Mucosa of stomach (tissue), 1 donor: Measurements from ENCODE around the gene EIF2B1.

Source experiments
- H3K27me3 ChIP-seq: one replicate; pipeline ENCODE4 v1.7.0; 2013; ENCODE audit warnings: mild to moderate bottlenecking, low read length; ENCODE audit not compliant: control insufficient read depth, insufficient read depth
- H3K36me3 ChIP-seq: one replicate; pipeline ENCODE4 v1.7.0; 2013; ENCODE audit warnings: low read length; ENCODE audit not compliant: control insufficient read depth, insufficient read depth
- H3K4me1 ChIP-seq: one replicate; pipeline ENCODE4 v1.7.0; 2013; ENCODE audit warnings: mild to moderate bottlenecking, low read length; ENCODE audit not compliant: control insufficient read depth, insufficient read depth
- H3K4me3 ChIP-seq: one replicate; pipeline ENCODE4 v1.7.0; 2013; ENCODE audit warnings: low read length
- H3K9ac ChIP-seq: one replicate; pipeline ENCODE4 v1.7.0; 2013; ENCODE audit warnings: mild to moderate bottlenecking, low read length, moderate library complexity
- H3K9me3 ChIP-seq: one replicate; pipeline ENCODE4 v1.7.0; 2013; ENCODE audit warnings: mild to moderate bottlenecking, low read length, moderate library complexity; ENCODE audit not compliant: control insufficient read depth
- donor health status: Pancreatic carcinoma.

Gene EIF2B1

DNA sequence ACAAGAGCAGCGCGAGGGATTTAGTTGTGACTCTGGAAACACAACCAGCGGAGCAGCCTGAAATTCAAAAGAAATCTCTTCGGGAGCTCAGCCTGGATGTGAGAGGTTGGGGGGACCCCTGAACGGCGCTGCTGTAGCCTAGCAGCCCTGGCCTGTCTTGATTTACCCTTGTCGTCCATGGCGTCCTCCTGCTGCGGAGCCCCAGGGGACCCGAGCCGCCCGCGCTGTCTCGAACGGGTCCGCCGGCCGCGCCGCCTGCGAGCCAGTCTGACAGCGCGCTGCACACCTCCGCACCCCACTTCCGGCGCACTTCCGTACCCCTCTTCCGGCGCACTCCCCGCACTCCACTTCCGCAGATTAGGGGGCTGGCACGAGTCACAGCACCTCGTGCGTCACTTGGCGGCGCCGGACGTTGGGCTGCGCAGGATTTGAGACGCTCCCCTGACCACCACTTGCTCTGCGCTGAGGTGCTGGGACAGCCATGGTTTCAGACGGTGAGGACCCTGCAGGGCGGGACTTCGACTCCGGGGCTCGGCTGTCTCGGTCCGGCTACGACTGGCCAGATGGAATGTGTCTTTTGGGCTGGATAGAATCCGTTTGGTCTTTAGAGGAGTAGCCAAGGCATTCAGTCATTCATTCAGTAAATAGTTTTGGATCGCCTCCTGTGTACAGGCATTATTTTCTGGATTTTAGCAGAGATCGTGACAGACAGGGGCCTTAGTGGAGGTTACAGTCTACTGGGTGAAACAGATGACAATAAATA is at the start of gene EIF2B1, which contains the start of gene GTF2H3:
Gene EIF2B1, minus strand, starts transcription at position 308 of the 763 bp plus-strand sequence. Its CDS starts 129 bp downstream, at position 179.
Gene GTF2H3, plus strand, starts transcription at position 451 of the 763 bp plus-strand sequence. Its CDS starts 31 bp downstream, at position 482.
- Histone ChIP-seq H3K9ac (peak within 1 kb of the TSS; percentile 82), H3K4me1 (peaks cover 8% of the 10 kb centered on the region), H3K36me3 (no peaks in the 10 kb centered on the region), H3K27me3 (no peaks in the 10 kb centered on the region), H3K9me3 (no peaks in the 10 kb centered on the region), H3K4me3 (peak within 1 kb of the TSS; percentile 56)

DNA sequence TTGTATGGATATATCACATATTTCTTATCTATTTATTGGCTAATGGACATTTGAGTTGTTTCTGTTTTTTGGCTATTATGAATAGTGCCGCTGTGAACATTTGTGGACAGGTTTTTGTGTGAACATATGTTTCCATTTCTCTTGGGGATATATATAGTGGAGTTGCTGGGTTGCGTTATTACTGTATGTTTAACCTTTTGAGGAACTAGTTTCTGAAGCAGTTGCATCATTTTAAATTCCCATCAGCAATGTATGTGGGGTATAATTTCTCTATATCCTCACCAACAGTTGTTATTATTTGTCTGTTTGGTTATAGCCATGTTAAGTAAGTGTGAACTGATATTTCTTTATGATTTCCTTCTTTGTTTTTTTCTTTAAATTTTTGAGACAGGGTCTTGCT is 48.1 kb upstream of the EIF2B1 start:
- no peak overlapping the region for H3K9ac ChIP-seq
- no peaks in the 10 kb centered on the region for H3K9me3 ChIP-seq
- H3K4me1 ChIP-seq: no peaks in the 10 kb centered on the region
- H3K36me3 ChIP-seq: no peaks in the 10 kb centered on the region
- H3K4me3 ChIP-seq: no peak overlapping the region
- no peaks in the 10 kb centered on the region for H3K27me3 ChIP-seq

DNA sequence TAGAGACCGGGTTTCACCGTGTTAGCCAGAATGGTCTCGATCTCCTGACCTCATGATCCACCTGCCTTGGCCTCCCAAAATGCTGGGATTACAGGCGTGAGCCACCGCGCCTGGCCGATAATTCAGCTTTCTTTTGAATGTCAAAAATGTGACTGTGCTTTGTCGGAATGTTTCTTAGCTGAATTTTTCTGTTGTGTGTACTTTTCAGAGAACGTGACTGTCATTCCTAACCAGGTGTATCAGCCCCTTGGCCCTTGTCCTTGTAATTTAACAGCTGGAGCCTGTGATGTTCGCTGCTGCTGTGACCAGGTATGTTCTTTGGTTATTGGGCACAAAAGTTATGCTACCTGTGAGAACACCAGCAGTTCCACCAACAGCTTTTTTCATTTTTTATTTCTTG is 45.5 kb upstream of the EIF2B1 start:
- no peak overlapping the region for H3K4me3 ChIP-seq
- no peak overlapping the region for H3K9ac ChIP-seq
- no peaks in the 10 kb centered on the region for H3K27me3 ChIP-seq
- no peaks in the 10 kb centered on the region for H3K36me3 ChIP-seq
- no peaks in the 10 kb centered on the region for H3K9me3 ChIP-seq
- H3K4me1 ChIP-seq: no peaks in the 10 kb centered on the region

DNA sequence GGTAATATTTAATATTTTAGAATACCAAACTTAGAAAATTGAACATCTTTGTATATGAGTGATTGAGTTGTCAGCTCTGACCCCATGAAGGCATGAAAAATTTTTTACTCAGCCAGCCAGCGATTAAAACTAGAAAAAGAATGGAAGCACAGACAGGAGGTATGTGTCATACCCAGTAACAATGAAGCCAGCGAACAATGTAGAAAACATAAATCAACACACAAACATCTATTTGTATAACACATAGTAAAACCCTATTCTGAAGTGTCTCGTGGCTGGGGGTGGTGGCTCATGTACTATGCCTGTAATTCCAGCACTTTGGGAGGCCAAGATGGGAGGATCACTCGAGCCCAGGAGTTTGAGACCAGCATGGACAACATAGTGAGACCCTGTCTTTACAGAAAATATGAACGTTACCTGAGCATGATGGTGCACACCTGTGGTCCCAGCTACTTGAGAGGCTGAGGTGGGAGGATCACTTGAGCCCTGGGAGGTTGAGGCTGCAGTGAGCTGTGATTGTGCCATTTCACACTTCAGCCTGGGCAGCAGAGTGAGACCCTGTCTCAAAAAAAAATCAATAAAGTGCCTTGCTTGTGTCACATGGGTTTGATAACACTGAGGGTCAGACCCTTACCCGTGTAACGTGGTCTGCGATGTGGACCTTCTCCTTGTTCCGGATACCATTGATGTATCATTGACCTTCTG is 43.3 kb upstream of the EIF2B1 start:
- Histone ChIP-seq H3K27me3 (no peaks in the 10 kb centered on the region), H3K9me3 (no peaks in the 10 kb centered on the region), H3K9ac (no peak overlapping the region), H3K36me3 (no peaks in the 10 kb centered on the region), H3K4me1 (peaks cover 4% of the 10 kb centered on the region), H3K4me3 (no peak overlapping the region)

DNA sequence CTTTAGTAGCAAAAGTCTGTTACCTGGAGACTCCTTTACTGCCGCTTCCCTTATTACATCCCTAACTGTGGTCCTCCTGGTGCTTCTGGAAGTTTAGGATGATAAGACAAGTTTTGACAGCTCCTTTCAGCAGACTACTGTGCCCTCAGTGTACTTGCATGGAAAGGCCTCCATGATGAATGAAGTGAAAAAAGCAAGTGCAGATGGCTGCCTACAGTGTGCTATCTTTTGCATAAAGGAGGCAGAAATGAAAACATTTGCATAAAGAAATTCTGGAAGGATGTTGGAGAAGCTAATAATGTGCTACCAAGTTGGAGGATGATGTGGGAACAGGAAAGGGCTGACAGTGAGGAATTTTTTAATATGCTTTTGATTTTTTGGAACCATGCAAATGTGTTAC is 42.0 kb upstream of the EIF2B1 start:
- H3K36me3 ChIP-seq: no peaks in the 10 kb centered on the region
- no peak overlapping the region for H3K9ac ChIP-seq
- H3K27me3 ChIP-seq: no peaks in the 10 kb centered on the region
- H3K4me3 ChIP-seq: no peak overlapping the region
- H3K9me3 ChIP-seq: no peaks in the 10 kb centered on the region
- peaks cover 10% of the 10 kb centered on the region for H3K4me1 ChIP-seq

- peak overlapping the region; percentile 65 for H3K9ac ChIP-seq
- H3K27me3 ChIP-seq: no peaks in the 10 kb centered on the region
- H3K9me3 ChIP-seq: no peaks in the 10 kb centered on the region
- H3K4me3 ChIP-seq: peak overlapping the region; percentile 79
- H3K4me1 ChIP-seq: peaks cover 10% of the 10 kb centered on the region
- H3K36me3 ChIP-seq: no peaks in the 10 kb centered on the region
These were observed 38.4 kb upstream of the EIF2B1 start for GRCh38 chr12:123671876-123672275.

- peak within 1 kb of the TSS; percentile 79 for H3K4me3 ChIP-seq
- H3K27me3 ChIP-seq: no peaks in the 10 kb centered on the region
- no peaks in the 10 kb centered on the region for H3K36me3 ChIP-seq
- peaks cover 10% of the 10 kb centered on the region for H3K4me1 ChIP-seq
- no peaks in the 10 kb centered on the region for H3K9me3 ChIP-seq
- H3K9ac ChIP-seq: peak within 1 kb of the TSS; percentile 65
These were observed 37.6 kb upstream of the EIF2B1 start, which contains the start of gene TCTN2 for GRCh38 chr12:123670882-123671728. Gene TCTN2 (plus strand): TSS chr12:123671113. CDS start chr12:123671241, 128 bp downstream.

DNA sequence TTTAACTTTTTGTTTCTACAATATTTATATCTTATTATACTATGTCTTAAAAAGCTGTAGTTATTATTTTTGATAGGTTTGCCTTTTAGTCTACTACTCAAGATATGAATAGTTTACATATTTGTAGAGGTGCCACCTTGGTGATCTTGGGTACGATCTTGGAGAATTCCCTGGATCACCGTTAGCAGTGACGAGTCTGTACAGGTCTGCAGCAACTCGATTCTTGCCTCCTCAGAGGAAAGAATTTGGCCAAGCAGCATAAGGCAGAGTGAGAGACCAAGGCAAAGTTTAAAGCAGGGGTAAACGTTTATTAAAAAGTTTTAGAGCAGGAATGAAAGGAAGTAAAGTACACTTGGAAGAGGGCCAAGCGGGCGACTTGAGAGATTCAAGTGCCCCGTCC is 34.3 kb upstream of the EIF2B1 start:
- Histone ChIP-seq H3K4me1 (peaks cover 10% of the 10 kb centered on the region), H3K27me3 (no peaks in the 10 kb centered on the region), H3K9me3 (no peaks in the 10 kb centered on the region), H3K36me3 (no peaks in the 10 kb centered on the region), H3K4me3 (no peak overlapping the region), H3K9ac (no peak overlapping the region)

DNA sequence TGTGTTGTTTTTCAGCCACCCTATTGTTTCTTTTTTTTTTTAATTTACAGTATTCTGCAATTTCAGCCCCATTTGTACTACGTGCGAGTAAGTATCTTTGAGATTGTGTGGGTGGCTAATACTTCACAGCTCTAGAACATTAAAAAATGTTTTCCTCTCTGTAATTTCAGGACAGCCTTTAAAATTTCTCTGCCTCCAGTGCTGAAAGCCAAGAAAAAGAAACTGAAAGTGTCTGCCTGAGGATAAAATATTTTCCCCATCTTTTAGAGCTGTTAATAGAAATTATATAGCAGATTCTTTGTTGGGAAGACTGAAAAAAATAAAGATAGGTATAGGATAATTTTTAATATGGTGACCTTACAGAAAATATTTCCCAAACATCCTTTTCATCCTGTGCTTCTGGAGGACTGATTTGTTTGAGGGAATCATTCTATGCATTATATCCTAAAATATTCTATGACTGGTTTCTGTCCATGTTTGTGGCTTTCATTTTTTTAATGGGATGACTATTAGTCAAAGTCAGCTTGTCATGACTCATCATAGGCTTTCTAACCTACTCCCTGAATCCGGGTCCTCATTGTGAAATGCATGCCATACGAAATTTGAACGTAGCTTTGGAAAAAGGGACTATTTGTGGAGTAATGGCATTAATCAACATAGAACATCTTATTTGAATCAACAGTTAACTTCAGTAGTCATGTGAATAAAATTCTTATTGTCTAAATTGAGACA is 26.7 kb upstream of the EIF2B1 start:
- no peak overlapping the region for H3K4me3 ChIP-seq
- no peaks in the 10 kb centered on the region for H3K36me3 ChIP-seq
- H3K4me1 ChIP-seq: no peaks in the 10 kb centered on the region
- H3K9ac ChIP-seq: no peak overlapping the region
- H3K27me3 ChIP-seq: no peaks in the 10 kb centered on the region
- H3K9me3 ChIP-seq: no peaks in the 10 kb centered on the region

- H3K27me3 ChIP-seq: no peaks in the 10 kb centered on the region
- no peaks in the 10 kb centered on the region for H3K9me3 ChIP-seq
- no peaks in the 10 kb centered on the region for H3K4me1 ChIP-seq
- no peak overlapping the region for H3K4me3 ChIP-seq
- H3K9ac ChIP-seq: no peak overlapping the region
- no peaks in the 10 kb centered on the region for H3K36me3 ChIP-seq
These were observed 23.7 kb upstream of the EIF2B1 start for GRCh38 chr12:123657211-123657610.

- H3K9ac ChIP-seq: no peak overlapping the region
- H3K27me3 ChIP-seq: no peaks in the 10 kb centered on the region
- H3K4me1 ChIP-seq: no peaks in the 10 kb centered on the region
- H3K36me3 ChIP-seq: no peaks in the 10 kb centered on the region
- H3K4me3 ChIP-seq: no peak overlapping the region
- H3K9me3 ChIP-seq: no peaks in the 10 kb centered on the region
These were observed 22.9 kb upstream of the EIF2B1 start for GRCh38 chr12:123656392-123656791.
